K562 (cell line): Measurements from ENCODE around the gene RNF152.

Source experiments
- BDP1 ChIP-seq: IDR thresholded peaks from 3 replicates; pipeline ENCODE4 v1.6.1; 2011; ENCODE audit not compliant: insufficient read length, insufficient read depth
- ESRRB ChIP-seq: fragments of 250-450 bp; sonication (Bioruptor Pico); IDR thresholded peaks from 2 replicates; pipeline ENCODE4 v1.5.0; 2020; ENCODE audit warnings: mild to moderate bottlenecking, moderate library complexity, borderline replicate concordance
- FOSL1 ChIP-seq: fragments of 200-800 bp; sonication (Bioruptor generic); conservative IDR thresholded peaks from 2 replicates; pipeline ENCODE4 v1.6.1; 2016; ENCODE audit warnings: missing genetic modification characterization, missing compliant biosample characterization
- MYC ChIP-seq, 2 experiments: fragments of 250-450 bp in 1 of 2; sonication (Bioruptor Pico) in 1 of 2; IDR thresholded peaks; 2 replicates each; pipeline versions ENCODE4 v1.5.1 to v1.6.1; 2012 to 2021; ENCODE audit warnings: low read depth in 2 of 2, borderline replicate concordance in 1 of 2, improper control_type of control experiment in 1 of 2, low read length in 1 of 2, mild to moderate bottlenecking in 1 of 2, moderate library complexity in 1 of 2
- NR3C1 ChIP-seq: sonication (generic); formaldehyde crosslinking; IDR thresholded peaks from 2 replicates; pipeline ENCODE4 v1.8.1; 2022; ENCODE audit warnings: missing genetic modification reagents
- POLR2A ChIP-seq: fragments of 450-650 bp; conservative IDR thresholded peaks from 2 replicates; pipeline ENCODE4 v1.6.1; 2016
- POLR2AphosphoS5 ChIP-seq: IDR thresholded peaks from 2 replicates; pipeline ENCODE4 v1.6.1; 2011; ENCODE audit warnings: mild to moderate bottlenecking, low read depth, low read length, moderate library complexity; ENCODE audit not compliant: control insufficient read depth, insufficient read depth
- SMC3 ChIP-seq: conservative IDR thresholded peaks from 2 replicates; pipeline ENCODE4 v1.6.1; 2011; ENCODE audit warnings: low read depth, low read length, improper control_type of control experiment; ENCODE audit not compliant: insufficient read depth
- ZNF134 ChIP-seq: fragments of 250-450 bp; sonication (Bioruptor Pico); conservative IDR thresholded peaks from 2 replicates; pipeline ENCODE4 v1.4.0; 2020
- ZNF561 ChIP-seq: fragments of 450-650 bp; formaldehyde crosslinking; conservative IDR thresholded peaks from 2 replicates; pipeline ENCODE4 v1.4.0; 2020; ENCODE audit warnings: mild to moderate bottlenecking, moderate library complexity
- TF ChIP-seq, protein P1 (sequence below): fragments of 250-450 bp; sonication (Bioruptor Pico); IDR thresholded peaks from 2 replicates; pipeline ENCODE4 v1.5.0; 2021; ENCODE audit warnings: mild to moderate bottlenecking, borderline replicate concordance
- TF ChIP-seq, protein P2 (sequence below), 3 experiments: IDR thresholded peaks in 2 of 3; conservative IDR thresholded peaks in 1 of 3; 2 replicates each; pipeline ENCODE4 v1.5.1; 2011 to 2012; ENCODE audit warnings: low read length in 3 of 3, mild to moderate bottlenecking in 3 of 3, control low read depth in 2 of 3, improper control_type of control experiment in 1 of 3, inconsistent platforms in 1 of 3, low read depth in 1 of 3, mixed read lengths in 1 of 3, moderate library complexity in 1 of 3; ENCODE audit not compliant: insufficient read depth in 2 of 3
- TF ChIP-seq, protein P3 (sequence below): conservative IDR thresholded peaks from 2 replicates; pipeline ENCODE4 v1.6.1; 2011; ENCODE audit warnings: low read depth, mild to moderate bottlenecking, low read length; ENCODE audit not compliant: control insufficient read depth
- TF ChIP-seq, protein P4 (sequence below): sonication (generic); formaldehyde crosslinking; IDR thresholded peaks from 2 replicates; pipeline ENCODE4 v1.9.0; 2022; ENCODE audit warnings: mild to moderate bottlenecking, missing genetic modification reagents

DNA sequence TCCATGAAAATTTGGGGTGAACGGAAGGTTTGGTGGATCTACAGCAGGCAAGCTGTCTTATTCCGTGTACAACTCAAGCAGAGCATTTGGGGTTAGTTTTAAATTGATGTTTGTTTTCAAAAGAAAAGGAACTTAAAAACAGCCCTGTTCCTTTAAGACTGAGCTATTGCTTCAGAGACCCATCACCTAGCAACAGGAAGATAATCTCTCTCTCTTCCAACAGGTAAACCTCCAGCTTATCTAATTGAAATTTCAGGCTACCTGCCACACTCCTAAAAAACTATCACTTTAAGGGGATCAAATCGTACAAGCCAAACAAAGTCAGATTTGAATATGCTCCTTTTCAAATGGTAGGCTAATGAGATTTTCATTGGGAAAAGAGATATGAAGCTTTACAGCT is 101.8 kb downstream of the RNF152 start:
- TF ChIP-seq, protein P1, sequence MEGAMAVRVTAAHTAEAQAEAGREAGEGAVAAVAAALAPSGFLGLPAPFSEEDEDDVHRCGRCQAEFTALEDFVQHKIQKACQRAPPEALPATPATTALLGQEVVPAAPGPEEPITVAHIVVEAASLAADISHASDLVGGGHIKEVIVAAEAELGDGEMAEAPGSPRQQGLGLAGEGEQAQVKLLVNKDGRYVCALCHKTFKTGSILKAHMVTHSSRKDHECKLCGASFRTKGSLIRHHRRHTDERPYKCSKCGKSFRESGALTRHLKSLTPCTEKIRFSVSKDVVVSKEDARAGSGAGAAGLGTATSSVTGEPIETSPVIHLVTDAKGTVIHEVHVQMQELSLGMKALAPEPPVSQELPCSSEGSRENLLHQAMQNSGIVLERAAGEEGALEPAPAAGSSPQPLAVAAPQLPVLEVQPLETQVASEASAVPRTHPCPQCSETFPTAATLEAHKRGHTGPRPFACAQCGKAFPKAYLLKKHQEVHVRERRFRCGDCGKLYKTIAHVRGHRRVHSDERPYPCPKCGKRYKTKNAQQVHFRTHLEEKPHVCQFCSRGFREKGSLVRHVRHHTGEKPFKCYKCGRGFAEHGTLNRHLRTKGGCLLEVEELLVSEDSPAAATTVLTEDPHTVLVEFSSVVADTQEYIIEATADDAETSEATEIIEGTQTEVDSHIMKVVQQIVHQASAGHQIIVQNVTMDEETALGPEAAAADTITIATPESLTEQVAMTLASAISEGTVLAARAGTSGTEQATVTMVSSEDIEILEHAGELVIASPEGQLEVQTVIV (CRISPR knock-in tag) = no peak
- TF ChIP-seq, protein P2, sequence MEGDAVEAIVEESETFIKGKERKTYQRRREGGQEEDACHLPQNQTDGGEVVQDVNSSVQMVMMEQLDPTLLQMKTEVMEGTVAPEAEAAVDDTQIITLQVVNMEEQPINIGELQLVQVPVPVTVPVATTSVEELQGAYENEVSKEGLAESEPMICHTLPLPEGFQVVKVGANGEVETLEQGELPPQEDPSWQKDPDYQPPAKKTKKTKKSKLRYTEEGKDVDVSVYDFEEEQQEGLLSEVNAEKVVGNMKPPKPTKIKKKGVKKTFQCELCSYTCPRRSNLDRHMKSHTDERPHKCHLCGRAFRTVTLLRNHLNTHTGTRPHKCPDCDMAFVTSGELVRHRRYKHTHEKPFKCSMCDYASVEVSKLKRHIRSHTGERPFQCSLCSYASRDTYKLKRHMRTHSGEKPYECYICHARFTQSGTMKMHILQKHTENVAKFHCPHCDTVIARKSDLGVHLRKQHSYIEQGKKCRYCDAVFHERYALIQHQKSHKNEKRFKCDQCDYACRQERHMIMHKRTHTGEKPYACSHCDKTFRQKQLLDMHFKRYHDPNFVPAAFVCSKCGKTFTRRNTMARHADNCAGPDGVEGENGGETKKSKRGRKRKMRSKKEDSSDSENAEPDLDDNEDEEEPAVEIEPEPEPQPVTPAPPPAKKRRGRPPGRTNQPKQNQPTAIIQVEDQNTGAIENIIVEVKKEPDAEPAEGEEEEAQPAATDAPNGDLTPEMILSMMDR (IDR thresholded peaks at IDR 0.05 in 2 of 3, conservative IDR thresholded peaks at IDR 0.05 in 1 of 3; ENCODE audit: insufficient read depth in 2 of 3, low read depth in 1 of 3, low read length in 3 of 3) = no peak
- TF ChIP-seq POLR2A (no peak), POLR2AphosphoS5 (no peak), ZNF561 (CRISPR knock-in tag) (no peak), FOSL1 (tag) (no peak), BDP1 (no peak), MYC (IDR thresholded peaks at IDR 0.05; ENCODE audit: low read depth, low read length) (no peak), MYC (CRISPR knock-in tag; IDR thresholded peaks at IDR 0.05; ENCODE audit: borderline replicate concordance, low read depth) (no peak), ESRRB (no peak), SMC3 (no peak), ZNF134 (no peak), NR3C1 (no peak)
- TF ChIP-seq, protein P3, sequence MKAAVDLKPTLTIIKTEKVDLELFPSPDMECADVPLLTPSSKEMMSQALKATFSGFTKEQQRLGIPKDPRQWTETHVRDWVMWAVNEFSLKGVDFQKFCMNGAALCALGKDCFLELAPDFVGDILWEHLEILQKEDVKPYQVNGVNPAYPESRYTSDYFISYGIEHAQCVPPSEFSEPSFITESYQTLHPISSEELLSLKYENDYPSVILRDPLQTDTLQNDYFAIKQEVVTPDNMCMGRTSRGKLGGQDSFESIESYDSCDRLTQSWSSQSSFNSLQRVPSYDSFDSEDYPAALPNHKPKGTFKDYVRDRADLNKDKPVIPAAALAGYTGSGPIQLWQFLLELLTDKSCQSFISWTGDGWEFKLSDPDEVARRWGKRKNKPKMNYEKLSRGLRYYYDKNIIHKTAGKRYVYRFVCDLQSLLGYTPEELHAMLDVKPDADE = no peak
- TF ChIP-seq, protein P4, sequence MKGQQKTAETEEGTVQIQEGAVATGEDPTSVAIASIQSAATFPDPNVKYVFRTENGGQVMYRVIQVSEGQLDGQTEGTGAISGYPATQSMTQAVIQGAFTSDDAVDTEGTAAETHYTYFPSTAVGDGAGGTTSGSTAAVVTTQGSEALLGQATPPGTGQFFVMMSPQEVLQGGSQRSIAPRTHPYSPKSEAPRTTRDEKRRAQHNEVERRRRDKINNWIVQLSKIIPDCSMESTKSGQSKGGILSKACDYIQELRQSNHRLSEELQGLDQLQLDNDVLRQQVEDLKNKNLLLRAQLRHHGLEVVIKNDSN (CRISPR knock-in tag) = no peak
